ENCODE data around the gene TRPM4.

DNA sequence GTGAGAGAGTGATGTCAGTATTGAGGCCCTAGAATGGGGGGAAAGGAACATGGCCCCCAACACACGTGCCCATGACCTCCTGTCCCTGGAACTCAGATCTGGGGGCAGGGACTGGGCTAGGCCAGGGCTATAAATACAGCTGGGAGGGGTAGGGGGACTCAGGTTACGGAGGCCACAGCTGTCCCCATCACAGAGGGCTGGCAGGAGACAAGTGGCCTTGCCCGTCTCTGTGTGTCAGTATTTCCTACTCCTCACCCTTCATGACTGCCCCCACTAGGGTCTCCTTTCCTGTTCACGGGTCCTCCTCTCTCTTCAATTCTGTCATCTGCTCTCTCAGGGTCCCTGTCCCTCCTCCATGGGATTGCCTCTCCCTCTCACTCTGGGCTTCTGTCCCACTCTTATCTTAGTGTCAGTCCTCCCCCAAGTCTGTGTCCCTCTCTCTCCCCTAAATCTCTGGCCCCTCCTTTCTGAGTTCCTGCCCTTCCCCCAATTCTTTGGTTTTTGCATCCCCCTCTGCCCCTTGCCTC lies 1.7 kb upstream of the TRPM4 start:
- TF ChIP-seq, protein P1, sequence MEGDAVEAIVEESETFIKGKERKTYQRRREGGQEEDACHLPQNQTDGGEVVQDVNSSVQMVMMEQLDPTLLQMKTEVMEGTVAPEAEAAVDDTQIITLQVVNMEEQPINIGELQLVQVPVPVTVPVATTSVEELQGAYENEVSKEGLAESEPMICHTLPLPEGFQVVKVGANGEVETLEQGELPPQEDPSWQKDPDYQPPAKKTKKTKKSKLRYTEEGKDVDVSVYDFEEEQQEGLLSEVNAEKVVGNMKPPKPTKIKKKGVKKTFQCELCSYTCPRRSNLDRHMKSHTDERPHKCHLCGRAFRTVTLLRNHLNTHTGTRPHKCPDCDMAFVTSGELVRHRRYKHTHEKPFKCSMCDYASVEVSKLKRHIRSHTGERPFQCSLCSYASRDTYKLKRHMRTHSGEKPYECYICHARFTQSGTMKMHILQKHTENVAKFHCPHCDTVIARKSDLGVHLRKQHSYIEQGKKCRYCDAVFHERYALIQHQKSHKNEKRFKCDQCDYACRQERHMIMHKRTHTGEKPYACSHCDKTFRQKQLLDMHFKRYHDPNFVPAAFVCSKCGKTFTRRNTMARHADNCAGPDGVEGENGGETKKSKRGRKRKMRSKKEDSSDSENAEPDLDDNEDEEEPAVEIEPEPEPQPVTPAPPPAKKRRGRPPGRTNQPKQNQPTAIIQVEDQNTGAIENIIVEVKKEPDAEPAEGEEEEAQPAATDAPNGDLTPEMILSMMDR (IDR thresholded peaks at IDR 0.05; ENCODE audit: borderline replicate concordance, extremely low read depth, low read length, poor library complexity, severe bottlenecking), result no peak
- no peak for TF ChIP-seq EZH2 (IDR thresholded peaks at IDR 0.05; ENCODE audit: borderline replicate concordance, low read depth, low read length, severe bottlenecking)

All from DND-41 (cell line).